KOPT-K1 (cell line): ENCODE data around the gene ZNF688.
"Not testable (repeated sequence)": the region's sequence is repeated elsewhere in the genome, so short reads cannot be mapped to it uniquely, and the experiment has no call there.

Experiments
- H3K27ac ChIP-seq: fragments of 200-600 bp; sonication (generic); 2 replicates; pipeline ENCODE4 v1.5.1; 2016; ENCODE audit warnings: antibody characterized with exemption, mild to moderate bottlenecking, low read depth, low read length; ENCODE audit not compliant: poor library complexity, severe bottlenecking
- H3K36me3 ChIP-seq: fragments of 200-600 bp; sonication (generic); 2 replicates; pipeline ENCODE4 v1.5.1; 2017; ENCODE audit warnings: antibody characterized with exemption, mild to moderate bottlenecking, low read length, moderate library complexity; ENCODE audit not compliant: insufficient read depth
- H3K9me3 ChIP-seq: fragments of 200-600 bp; sonication (generic); 2 replicates; pipeline ENCODE4 v1.5.1; 2017; ENCODE audit warnings: antibody characterized with exemption, low read length, mild to moderate bottlenecking; ENCODE audit not compliant: insufficient read depth, poor library complexity, severe bottlenecking

ZNF688 gene

GRCh38 chr16:30600929-30601328 lies 29.4 kb upstream of the ZNF688 start:
- peaks cover 42% of the 10 kb centered on the region for H3K36me3 ChIP-seq

DNA sequence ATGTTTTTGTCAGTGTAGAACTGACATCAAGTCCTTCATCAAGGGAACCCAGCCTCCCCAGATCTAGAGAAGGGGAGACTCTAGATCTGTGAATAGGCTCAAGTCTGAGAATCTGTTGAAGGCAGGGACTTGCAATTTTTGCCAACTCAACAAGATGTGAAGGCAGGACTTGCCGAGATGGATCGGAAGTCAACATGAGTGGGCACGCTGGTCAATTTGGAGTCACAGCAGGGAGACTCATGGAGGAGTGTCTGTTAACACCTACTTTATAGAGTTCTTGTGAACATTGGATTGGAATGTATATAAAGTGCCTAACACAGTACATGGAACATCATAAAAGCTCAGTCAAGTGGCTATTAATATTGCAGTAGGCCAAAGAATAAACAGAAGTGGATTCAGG lies 28.7 kb upstream of the ZNF688 start:
- Histone ChIP-seq H3K9me3 (no peaks in the 10 kb centered on the region), H3K27ac (no peak overlapping the region), H3K36me3 (peaks cover 34% of the 10 kb centered on the region)

More at GRCh38 chr16:30600929-30601328, 29.4 kb upstream of the ZNF688 start:
- no peaks in the 10 kb centered on the region for H3K9me3 ChIP-seq
- H3K27ac ChIP-seq: no peak overlapping the region

- H3K9me3 ChIP-seq: no peaks in the 10 kb centered on the region
- no peak overlapping the region for H3K27ac ChIP-seq
- peaks cover 5% of the 10 kb centered on the region for H3K36me3 ChIP-seq
These were observed 21.4 kb upstream of the ZNF688 start for GRCh38 chr16:30592871-30593270.

- H3K36me3 ChIP-seq: peaks cover 16% of the 10 kb centered on the region
- H3K27ac ChIP-seq, H3K9me3 ChIP-seq: not testable (repeated sequence)
These were observed 19.4 kb upstream of the ZNF688 start for GRCh38 chr16:30590869-30591268.

GRCh38 chr16:30589582-30589981 lies 18.1 kb upstream of the ZNF688 start:
- H3K9me3 ChIP-seq, H3K27ac ChIP-seq: not testable (repeated sequence)
- H3K36me3 ChIP-seq: peaks cover 16% of the 10 kb centered on the region

GRCh38 chr16:30588651-30589050 lies 17.1 kb upstream of the ZNF688 start:
- Histone ChIP-seq H3K9me3 (no peaks in the 10 kb centered on the region), H3K27ac (no peak overlapping the region), H3K36me3 (peaks cover 21% of the 10 kb centered on the region)

- Histone ChIP-seq H3K36me3 (peaks cover 47% of the 10 kb centered on the region), H3K27ac (peak within 1 kb of the TSS; percentile 88), H3K9me3 (no peaks in the 10 kb centered on the region)
These were observed 14.1 kb upstream of the ZNF688 start, which contains the start of gene ZNF785 for GRCh38 chr16:30585400-30586191. ZNF785 (minus strand) TSS chr16:30585697; CDS start chr16:30585611, 86 bp downstream.

GRCh38 chr16:30585022-30585399 lies 13.5 kb upstream of the ZNF688 start:
- Histone ChIP-seq H3K36me3 (peaks cover 47% of the 10 kb centered on the region), H3K9me3 (no peaks in the 10 kb centered on the region), H3K27ac (peak overlapping the region; percentile 88)

DNA sequence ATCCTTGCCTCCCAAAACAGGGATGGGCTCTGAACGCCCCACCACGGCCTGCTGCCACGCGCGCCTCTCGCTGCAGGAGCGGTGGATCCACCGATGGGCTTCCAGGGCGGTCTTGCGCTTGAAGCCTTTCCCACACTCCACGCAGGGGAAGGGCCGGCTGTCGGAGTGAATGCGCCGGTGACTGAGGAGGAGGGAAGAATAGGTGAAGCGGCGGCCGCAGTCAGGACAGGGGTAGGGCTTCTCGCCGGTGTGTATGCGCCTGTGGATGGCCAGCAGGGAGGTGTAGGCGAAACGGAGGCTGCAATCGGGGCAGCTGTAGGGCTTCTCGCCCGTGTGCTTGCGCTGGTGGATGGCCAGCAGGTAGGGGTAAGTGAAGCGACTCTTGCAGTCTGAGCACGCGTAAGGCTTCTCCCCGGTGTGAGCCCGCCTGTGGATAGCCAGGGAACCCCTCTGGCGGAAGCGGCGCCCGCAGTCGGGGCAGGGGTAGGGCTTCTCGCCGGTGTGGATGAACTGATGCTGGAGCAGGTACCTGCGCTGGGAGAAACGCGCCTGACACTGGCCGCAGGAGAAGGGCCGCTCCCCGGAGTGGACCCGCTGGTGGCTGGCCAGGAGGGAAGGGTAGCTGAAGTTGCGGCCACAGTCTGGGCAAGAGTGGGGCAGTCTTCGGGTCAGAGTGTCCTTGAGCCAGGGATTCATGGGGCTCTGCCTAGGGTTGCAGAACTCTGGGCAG lies 11.3 kb upstream of the ZNF688 start:
- no peak overlapping the region for H3K27ac ChIP-seq
- H3K36me3 ChIP-seq: peaks cover 63% of the 10 kb centered on the region
- no peaks in the 10 kb centered on the region for H3K9me3 ChIP-seq

GRCh38 chr16:30581457-30581856 lies 9.9 kb upstream of the ZNF688 start:
- H3K36me3 ChIP-seq: peaks cover 65% of the 10 kb centered on the region
- no peaks in the 10 kb centered on the region for H3K9me3 ChIP-seq
- no peak overlapping the region for H3K27ac ChIP-seq

- no peaks in the 10 kb centered on the region for H3K9me3 ChIP-seq
- no peak overlapping the region for H3K27ac ChIP-seq
- H3K36me3 ChIP-seq: peaks cover 32% of the 10 kb centered on the region
These were observed 3.2 kb upstream of the ZNF688 start for GRCh38 chr16:30574678-30575077.

DNA sequence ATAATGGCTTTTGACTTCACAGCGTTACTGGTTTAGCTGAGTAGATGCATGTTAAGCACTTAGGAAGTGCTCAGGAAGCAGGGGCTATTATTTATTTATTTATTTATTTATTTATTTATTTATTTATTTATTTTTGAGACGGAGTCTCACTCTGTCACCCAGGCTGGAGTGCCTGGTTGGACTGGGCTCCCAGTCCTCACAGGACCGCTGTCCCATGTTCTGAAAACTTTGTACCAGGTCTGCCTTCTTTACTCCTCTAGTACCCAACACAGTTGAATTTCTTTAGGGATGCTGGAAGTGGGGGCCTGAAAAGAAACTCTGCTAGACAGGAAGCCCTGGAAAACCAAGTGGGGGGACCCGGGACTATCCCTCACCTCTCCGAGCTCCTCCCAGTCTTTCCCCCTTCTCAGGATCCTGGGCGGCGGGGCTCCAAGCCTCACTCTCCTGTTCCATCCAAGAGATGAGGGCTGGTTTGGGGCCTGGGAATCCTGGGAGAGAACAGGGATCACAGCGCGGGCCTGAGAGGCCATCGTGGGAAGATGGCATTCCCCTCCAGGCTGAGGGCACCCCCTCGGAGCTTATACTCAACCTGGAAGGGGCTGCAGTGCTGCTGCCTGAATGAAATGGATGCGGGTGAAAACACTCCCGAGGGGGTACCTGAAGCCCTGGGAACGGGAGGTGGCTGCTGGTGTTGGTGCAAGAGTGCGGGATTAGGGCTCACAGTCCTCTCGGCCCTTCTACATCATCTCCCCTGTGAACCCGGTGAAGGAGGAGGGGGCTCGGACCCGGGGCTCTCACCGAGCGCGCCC lies 674 bp downstream of the ZNF688 start:
- Histone ChIP-seq H3K27ac (peak overlapping the region; percentile 97), H3K9me3 (no peaks in the 10 kb centered on the region), H3K36me3 (no peaks in the 10 kb centered on the region)

DNA sequence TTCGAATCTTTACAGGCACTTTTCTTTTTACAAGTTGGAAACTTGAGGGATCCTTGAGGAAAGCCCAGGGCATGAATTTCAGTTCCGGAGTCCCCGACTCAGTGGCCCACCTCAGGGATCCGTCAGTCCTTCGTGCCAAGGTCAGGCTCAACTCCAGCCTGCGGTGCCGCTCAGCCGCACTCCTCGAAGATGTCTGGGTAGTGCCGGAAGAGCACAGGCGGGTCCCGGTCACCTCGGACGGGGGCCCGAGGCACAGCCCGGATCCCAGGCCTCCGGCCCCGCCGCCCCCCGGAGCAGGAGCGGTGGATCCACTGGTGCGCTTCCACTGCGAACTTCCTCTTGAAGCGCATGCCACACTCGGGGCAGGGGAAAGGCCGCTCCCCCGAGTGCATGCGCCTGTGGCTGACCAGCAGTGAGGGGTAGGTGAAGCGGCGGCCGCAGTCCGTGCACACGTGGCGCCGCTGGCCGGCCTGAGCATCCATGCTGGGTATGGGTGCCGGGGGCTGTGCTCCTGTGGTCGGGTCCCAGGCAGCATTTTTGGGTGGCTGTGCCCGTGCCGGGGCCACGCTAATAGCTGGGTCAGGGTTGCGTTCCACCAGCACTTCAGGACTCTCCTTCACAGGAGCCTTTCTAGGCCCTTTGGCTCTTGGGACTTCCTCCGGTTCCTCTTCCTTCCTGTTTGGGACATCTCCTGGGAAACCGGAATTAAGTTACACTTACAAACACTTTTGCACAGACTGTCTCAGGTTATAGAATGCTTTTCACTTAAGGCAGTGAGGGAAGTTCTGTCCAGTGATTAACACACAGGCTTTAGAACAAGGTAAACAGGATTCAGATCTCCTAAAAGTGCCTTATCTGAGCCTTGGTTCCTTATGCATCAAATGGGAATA lies 1.5 kb downstream of the ZNF688 start:
- no peak overlapping the region for H3K27ac ChIP-seq

DNA sequence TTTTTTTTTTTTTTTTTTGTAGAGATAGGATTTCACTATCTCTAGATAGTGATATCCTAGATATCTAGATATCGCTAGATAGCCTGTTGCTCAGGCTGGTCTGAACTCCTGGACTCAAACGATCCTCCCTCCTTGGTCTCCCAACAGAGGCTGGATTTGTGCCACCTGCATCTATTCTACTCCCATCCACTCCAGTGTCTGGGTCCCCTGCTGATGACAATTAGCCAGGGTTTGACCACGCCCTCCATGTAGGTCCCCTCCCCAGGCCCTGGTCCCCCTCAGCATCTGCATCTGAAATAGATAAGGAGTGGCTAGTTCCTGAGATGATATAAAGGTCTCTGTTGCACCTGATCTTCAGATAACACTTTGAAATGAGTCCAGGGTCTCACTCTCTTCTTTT lies 2.2 kb downstream of the ZNF688 start:
- Histone ChIP-seq H3K27ac (no peak overlapping the region), H3K36me3 (no peaks in the 10 kb centered on the region), H3K9me3 (no peaks in the 10 kb centered on the region)

More for the DNA sequence above, 1.5 kb downstream of the ZNF688 start:
- H3K36me3 ChIP-seq: no peaks in the 10 kb centered on the region
- no peaks in the 10 kb centered on the region for H3K9me3 ChIP-seq
